ENCODE data around the gene ZBTB38. TPM values are rescaled to one million over a fixed set of nuclear protein-coding genes. Genes with fewer than 3 reads are reported as not detected.
A peak's percentile ranks its signal among the peaks of the same experiment; 100 is the strongest.

Gene ZBTB38
- total and polyA plus RNA-seq, 2 of the 13 experiments (the other 11 are each of a cell fraction or from before 2014, with no cell fraction given) = 26.8 to 51.7 TPM

DNA sequence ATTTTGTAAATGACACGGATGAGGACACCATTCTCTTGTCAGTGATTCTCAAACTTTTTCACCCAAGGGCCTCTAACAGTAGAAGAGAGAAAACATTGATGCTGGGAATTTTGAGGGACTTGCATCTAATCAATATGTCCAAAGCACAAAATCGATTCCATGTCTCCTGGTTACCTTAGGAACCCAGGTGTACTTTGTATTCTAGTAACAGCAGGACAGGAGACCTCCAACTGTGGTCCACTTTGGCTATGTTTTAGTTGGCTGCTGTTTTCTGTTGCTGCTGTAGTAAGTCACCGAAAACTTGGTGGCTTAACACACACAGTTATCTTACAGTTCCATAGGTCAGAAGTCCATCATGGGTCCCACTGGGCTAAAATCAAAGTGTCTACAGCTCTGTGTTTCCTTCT lies 24.4 kb upstream of the ZBTB38 start:
- DNase-seq (ENCODE audit: low spot score) (no peak), FAIRE-seq (peak; percentile 42), ATAC-seq (peak; percentile 88)
- Histone ChIP-seq H3K4me1 (ENCODE audit: insufficient read depth, low read length) (peaks cover 45% of the 10 kb centered on the region), H4K20me1 (ENCODE audit: insufficient read depth, low read length) (no peaks in the 10 kb centered on the region), H3K27ac (ENCODE audit: extremely low read length, insufficient read depth, low read length) (peak overlapping the region; percentile 37), H3K4me2 (ENCODE audit: low read depth, low read length) (peak overlapping the region; percentile 60), H3K79me2 (ENCODE audit: insufficient read depth, low read length) (no peaks in the 10 kb centered on the region), H3K9me3 (ENCODE audit: low read length) (no peaks in the 10 kb centered on the region), H3K36me3 (replicated peaks in 1 of 2; ENCODE audit: control insufficient read depth in 1 of 2, insufficient read depth in 2 of 2, low read length in 2 of 2) (no peaks in the 10 kb centered on the region), H3K9ac (ENCODE audit: insufficient read depth, low read depth, low read length) (no peak overlapping the region), H3K27me3 (ENCODE audit: control insufficient read depth in 1 of 2, insufficient read depth in 2 of 2, low read length in 2 of 2) (no peaks in the 10 kb centered on the region), H2AFZ (ENCODE audit: low read length) (no peak overlapping the region), H3K4me3 (replicated peaks in 1 of 3; ENCODE audit: insufficient read depth in 1 of 3, low read depth in 2 of 3, low read length in 3 of 3) (no peak overlapping the region; a peak in 1 of 6 replicates)
- in situ Hi-C loops (cut with HindIII; ENCODE audit: extremely low pct_ligation_motif_present, low pct_unique_long_range_greater_than_20kb) = no loop called here
- WGBS (ENCODE audit: low lambda C conversion rate) = 0% methylated on average over 3 of the region's 3 CpGs
- ChIA-PET POLR2A (interaction anchor here (1.0 kb wide), 1 partner anchor 11 kb away, joined by 4 read pairs; no protein-coding TSS in a partner anchor), CTCF (ENCODE audit: low intra/inter-chr PET ratio, low total read pairs) (no interaction called here)
- no TSS peak for BruUV-seq (replicated peaks)
- intact Hi-C loops (cut with micrococcal nuclease; ENCODE audit: unreplicated experiment) = no loop called here
- TF ChIP-seq PRPF4 (IDR thresholded peaks at IDR 0.05; ENCODE audit: low read depth, low read length, poor library complexity, severe bottlenecking) (no peak), RNF2 (conservative IDR thresholded peaks at IDR 0.05; ENCODE audit: low read depth) (no peak), MAFG (CRISPR knock-in tag; IDR thresholded peaks at IDR 0.05) (no peak), CREM (IDR thresholded peaks at IDR 0.05) (peak; percentile 34; the same call in 1 of the 2 replicates), CREM (CRISPR knock-in tag; IDR thresholded peaks at IDR 0.05) (no peak), NRL (CRISPR knock-in tag; IDR thresholded peaks at IDR 0.05; ENCODE audit: borderline replicate concordance) (no peak), ZSCAN31 (CRISPR knock-in tag; IDR thresholded peaks at IDR 0.05; ENCODE audit: low read depth) (no peak), SP5 (CRISPR knock-in tag; IDR thresholded peaks at IDR 0.05; ENCODE audit: borderline replicate concordance, low read depth) (no peak), ISL2 (CRISPR knock-in tag; IDR thresholded peaks at IDR 0.05) (no peak), SMYD3 (CRISPR knock-in tag; IDR thresholded peaks at IDR 0.05) (no peak), ZBTB38 (CRISPR knock-in tag; IDR thresholded peaks at IDR 0.05) (no peak), SP4 (CRISPR knock-in tag; IDR thresholded peaks at IDR 0.05) (0 out of 2 replicates have a peak, but pooled peaks have one; percentile 40), RFX3 (CRISPR knock-in tag; IDR thresholded peaks at IDR 0.05) (peak; percentile 70), ZNF766 (CRISPR knock-in tag; IDR thresholded peaks at IDR 0.05; ENCODE audit: borderline replicate concordance) (no peak), USF2 (IDR thresholded peaks at IDR 0.05; ENCODE audit: low read depth, low read length) (no peak), USF2 (CRISPR knock-in tag; IDR thresholded peaks at IDR 0.05; ENCODE audit: borderline replicate concordance) (no peak), ZFP36 (IDR thresholded peaks at IDR 0.05; ENCODE audit: borderline replicate concordance, low read depth, low read length, partially characterized antibody) (no peak), MBNL3 (CRISPR knock-in tag; conservative IDR thresholded peaks at IDR 0.05) (no peak), WIZ (CRISPR knock-in tag; IDR thresholded peaks at IDR 0.05) (0 out of 2 replicates have a peak, but pooled peaks have one; percentile 69), KLF12 (CRISPR knock-in tag; IDR thresholded peaks at IDR 0.05; ENCODE audit: borderline replicate concordance) (no peak)
- TF ChIP-seq, protein P1, sequence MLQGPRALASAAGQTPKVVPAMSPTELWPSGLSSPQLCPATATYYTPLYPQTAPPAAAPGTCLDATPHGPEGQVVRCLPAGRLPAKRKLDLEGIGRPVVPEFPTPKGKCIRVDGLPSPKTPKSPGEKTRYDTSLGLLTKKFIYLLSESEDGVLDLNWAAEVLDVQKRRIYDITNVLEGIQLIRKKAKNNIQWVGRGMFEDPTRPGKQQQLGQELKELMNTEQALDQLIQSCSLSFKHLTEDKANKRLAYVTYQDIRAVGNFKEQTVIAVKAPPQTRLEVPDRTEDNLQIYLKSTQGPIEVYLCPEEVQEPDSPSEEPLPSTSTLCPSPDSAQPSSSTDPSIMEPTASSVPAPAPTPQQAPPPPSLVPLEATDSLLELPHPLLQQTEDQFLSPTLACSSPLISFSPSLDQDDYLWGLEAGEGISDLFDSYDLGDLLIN (CRISPR knock-in tag; IDR thresholded peaks at IDR 0.05; ENCODE audit: borderline replicate concordance) = no peak
- TF ChIP-seq, protein P2, sequence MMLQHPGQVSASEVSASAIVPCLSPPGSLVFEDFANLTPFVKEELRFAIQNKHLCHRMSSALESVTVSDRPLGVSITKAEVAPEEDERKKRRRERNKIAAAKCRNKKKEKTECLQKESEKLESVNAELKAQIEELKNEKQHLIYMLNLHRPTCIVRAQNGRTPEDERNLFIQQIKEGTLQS (CRISPR knock-in tag; IDR thresholded peaks at IDR 0.05) = no peak
- TF ChIP-seq, protein P3, sequence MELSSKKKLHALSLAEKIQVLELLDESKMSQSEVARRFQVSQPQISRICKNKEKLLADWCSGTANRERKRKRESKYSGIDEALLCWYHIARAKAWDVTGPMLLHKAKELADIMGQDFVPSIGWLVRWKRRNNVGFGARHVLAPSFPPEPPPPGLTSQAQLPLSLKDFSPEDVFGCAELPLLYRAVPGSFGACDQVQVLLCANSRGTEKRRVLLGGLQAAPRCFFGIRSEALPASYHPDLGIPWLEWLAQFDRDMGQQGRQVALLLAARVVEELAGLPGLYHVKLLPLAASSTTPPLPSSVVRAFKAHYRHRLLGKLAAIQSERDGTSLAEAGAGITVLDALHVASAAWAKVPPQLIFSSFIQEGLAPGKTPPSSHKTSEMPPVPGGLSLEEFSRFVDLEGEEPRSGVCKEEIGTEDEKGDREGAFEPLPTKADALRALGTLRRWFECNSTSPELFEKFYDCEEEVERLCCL (CRISPR knock-in tag; IDR thresholded peaks at IDR 0.05; ENCODE audit: borderline replicate concordance) = no peak

Data from HepG2 (cell line).